Effector memory CD8-positive, alpha-beta T cell (primary cell): Measurements from ENCODE around the gene HERC3.

Experiments
- ATAC-seq: fragments of 150-1000 bp; cut with Tn5 transposase; replicated peaks from 2 replicates; pipeline ENCODE4 v1.10.0; 2021; ENCODE audit warnings: mild to moderate bottlenecking, moderate library complexity
- DNase-seq, 3 experiments: peaks; one replicate each; pipeline ENCODE4 v3.0.0; 2021
- H3K27ac Mint-ChIP-seq, 2 donors: one replicate each; pipeline ENCODE4 v1.8.0; 2022; ENCODE audit warnings: mild to moderate bottlenecking in 2 of 2, mixed read lengths in 2 of 2, moderate library complexity in 2 of 2
- H3K27me3 Mint-ChIP-seq, 2 donors: one replicate each; pipeline ENCODE4 v1.8.0; 2022; ENCODE audit warnings: mixed read lengths in 2 of 2
- H3K36me3 Mint-ChIP-seq: one replicate; pipeline ENCODE4 v1.8.0; 2022; ENCODE audit warnings: mild to moderate bottlenecking, moderate library complexity, mixed read lengths; ENCODE audit not compliant: insufficient read depth
- H3K4me1 Mint-ChIP-seq, 2 donors: one replicate each; pipeline ENCODE4 v1.8.0; 2022; ENCODE audit warnings: low read depth in 2 of 2, mixed read lengths in 2 of 2
- H3K4me3 Mint-ChIP-seq, 2 donors: one replicate each; pipeline ENCODE4 v1.8.0; 2022; ENCODE audit warnings: mild to moderate bottlenecking in 2 of 2, mixed read lengths in 2 of 2, moderate library complexity in 2 of 2
- H3K9me3 Mint-ChIP-seq, 2 donors: one replicate each; pipeline ENCODE4 v1.8.0; 2022; ENCODE audit warnings: mixed read lengths in 2 of 2

The HERC3 gene

GRCh38 chr4:88614058-88614457, 21.8 kb downstream of the HERC3 start:
- H3K27me3 Mint-ChIP-seq, result no peaks in the 10 kb centered on the region
- peak overlapping the region in 1 of 2 donors; percentile 72 for H3K4me3 Mint-ChIP-seq
- no peaks in the 10 kb centered on the region for H3K9me3 Mint-ChIP-seq
- peaks cover 43 to 66% of the 10 kb centered on the region in 2 donors for H3K4me1 Mint-ChIP-seq
- no peak for ATAC-seq
- peaks cover 20% of the 10 kb centered on the region for H3K36me3 Mint-ChIP-seq
- DNase-seq, result no peak
- peak overlapping the region; percentile 93 for H3K27ac Mint-ChIP-seq

GRCh38 chr4:88616275-88617150, 24.2 kb downstream of the HERC3 start:
- Mint-ChIP-seq H3K9me3 (no peaks in the 10 kb centered on the region), H3K27me3 (no peaks in the 10 kb centered on the region), H3K27ac (no peak overlapping the region), H3K4me3 (no peak overlapping the region), H3K36me3 (peaks cover 12% of the 10 kb centered on the region), H3K4me1 (peaks cover 35 to 67% of the 10 kb centered on the region in 2 donors)
- DNase-seq (no peak), ATAC-seq (no peak)

- Mint-ChIP-seq H3K4me1 (peaks cover 26 to 56% of the 10 kb centered on the region in 2 donors), H3K27ac (no peak overlapping the region), H3K9me3 (peaks cover 0 to 8% of the 10 kb centered on the region in 2 donors), H3K36me3 (peaks cover 5% of the 10 kb centered on the region), H3K4me3 (no peak overlapping the region), H3K27me3 (no peaks in the 10 kb centered on the region)
- no peak for DNase-seq
- no peak for ATAC-seq
Observed at GRCh38 chr4:88618782-88619485, 26.7 kb downstream of the HERC3 start.

GRCh38 chr4:88619971-88620370, 27.7 kb downstream of the HERC3 start:
- no peaks in the 10 kb centered on the region for H3K27me3 Mint-ChIP-seq
- H3K36me3 Mint-ChIP-seq, result peaks cover 5% of the 10 kb centered on the region
- no peak for DNase-seq
- peaks cover 0 to 10% of the 10 kb centered on the region in 2 donors for H3K9me3 Mint-ChIP-seq
- no peak for ATAC-seq
- H3K4me3 Mint-ChIP-seq, result no peak overlapping the region
- H3K27ac Mint-ChIP-seq, result no peak overlapping the region
- peaks cover 21 to 58% of the 10 kb centered on the region in 2 donors for H3K4me1 Mint-ChIP-seq

- peaks cover 0 to 10% of the 10 kb centered on the region in 2 donors for H3K9me3 Mint-ChIP-seq
- ATAC-seq (no peak), DNase-seq (no peak)
- peaks cover 17 to 54% of the 10 kb centered on the region in 2 donors for H3K4me1 Mint-ChIP-seq
- H3K27me3 Mint-ChIP-seq, result no peaks in the 10 kb centered on the region
- H3K36me3 Mint-ChIP-seq, result peaks cover 3% of the 10 kb centered on the region
- H3K27ac Mint-ChIP-seq, result peak overlapping the region in 1 of 2 donors; percentile 5
- H3K4me3 Mint-ChIP-seq, result no peak overlapping the region
Observed at GRCh38 chr4:88621763-88622327, 29.6 kb downstream of the HERC3 start.

GRCh38 chr4:88623097-88623496, 30.8 kb downstream of the HERC3 start:
- H3K4me1 Mint-ChIP-seq, result peaks cover 13 to 48% of the 10 kb centered on the region in 2 donors
- no peaks in the 10 kb centered on the region for H3K36me3 Mint-ChIP-seq
- H3K9me3 Mint-ChIP-seq, result peaks cover 0 to 10% of the 10 kb centered on the region in 2 donors
- DNase-seq, result no peak
- no peak overlapping the region for H3K4me3 Mint-ChIP-seq
- H3K27me3 Mint-ChIP-seq, result no peaks in the 10 kb centered on the region
- no peak for ATAC-seq
- H3K27ac Mint-ChIP-seq, result no peak overlapping the region

GRCh38 chr4:88628746-88629145, 36.5 kb downstream of the HERC3 start:
- no peak overlapping the region for H3K27ac Mint-ChIP-seq
- H3K4me3 Mint-ChIP-seq, result no peak overlapping the region
- H3K36me3 Mint-ChIP-seq, result no peaks in the 10 kb centered on the region
- peaks cover 2 to 13% of the 10 kb centered on the region in 2 donors for H3K9me3 Mint-ChIP-seq
- peaks cover 2 to 42% of the 10 kb centered on the region in 2 donors for H3K4me1 Mint-ChIP-seq
- no peak for ATAC-seq
- H3K27me3 Mint-ChIP-seq, result no peaks in the 10 kb centered on the region
- DNase-seq, result no peak

GRCh38 chr4:88629826-88630225, 37.5 kb downstream of the HERC3 start:
- peak overlapping the region in 1 of 2 donors; percentile 58 for H3K27ac Mint-ChIP-seq
- H3K36me3 Mint-ChIP-seq, result peaks cover under 1% of the 10 kb centered on the region
- H3K9me3 Mint-ChIP-seq, result peaks cover 2 to 8% of the 10 kb centered on the region in 2 donors
- peaks cover 4 to 32% of the 10 kb centered on the region in 2 donors for H3K4me1 Mint-ChIP-seq
- no peak for DNase-seq
- H3K27me3 Mint-ChIP-seq, result no peaks in the 10 kb centered on the region
- ATAC-seq, result no peak
- no peak overlapping the region for H3K4me3 Mint-ChIP-seq

GRCh38 chr4:88630756-88631155, 38.5 kb downstream of the HERC3 start:
- no peaks in the 10 kb centered on the region for H3K27me3 Mint-ChIP-seq
- no peak overlapping the region for H3K27ac Mint-ChIP-seq
- H3K9me3 Mint-ChIP-seq, result peaks cover 2 to 8% of the 10 kb centered on the region in 2 donors
- ATAC-seq (no peak), DNase-seq (no peak)
- H3K4me3 Mint-ChIP-seq, result no peak overlapping the region
- peaks cover 5% of the 10 kb centered on the region for H3K36me3 Mint-ChIP-seq
- H3K4me1 Mint-ChIP-seq, result peaks cover 4 to 29% of the 10 kb centered on the region in 2 donors

- H3K27me3 Mint-ChIP-seq, result no peaks in the 10 kb centered on the region
- no peak for DNase-seq
- H3K4me3 Mint-ChIP-seq, result no peak overlapping the region
- peaks cover 0 to 2% of the 10 kb centered on the region in 2 donors for H3K9me3 Mint-ChIP-seq
- peaks cover 7% of the 10 kb centered on the region for H3K36me3 Mint-ChIP-seq
- H3K4me1 Mint-ChIP-seq, result peaks cover 16 to 46% of the 10 kb centered on the region in 2 donors
- peak overlapping the region in 1 of 2 donors; percentile 32 for H3K27ac Mint-ChIP-seq
- ATAC-seq, result no peak
Observed at GRCh38 chr4:88643932-88644331, 51.7 kb downstream of the HERC3 start.

GRCh38 chr4:88645994-88646393, 53.7 kb downstream of the HERC3 start:
- peaks cover 15 to 46% of the 10 kb centered on the region in 2 donors for H3K4me1 Mint-ChIP-seq
- peak overlapping the region in 1 of 2 donors; percentile 24 for H3K27ac Mint-ChIP-seq
- no peak for DNase-seq
- H3K4me3 Mint-ChIP-seq, result no peak overlapping the region
- no peaks in the 10 kb centered on the region for H3K9me3 Mint-ChIP-seq
- no peaks in the 10 kb centered on the region for H3K27me3 Mint-ChIP-seq
- ATAC-seq, result no peak
- peaks cover 7% of the 10 kb centered on the region for H3K36me3 Mint-ChIP-seq

GRCh38 chr4:88646528-88647280, 54.4 kb downstream of the HERC3 start:
- Mint-ChIP-seq H3K27ac (peak overlapping the region; percentile 3 to 24), H3K9me3 (no peaks in the 10 kb centered on the region), H3K4me3 (no peak overlapping the region), H3K36me3 (peaks cover 4% of the 10 kb centered on the region), H3K27me3 (no peaks in the 10 kb centered on the region), H3K4me1 (peaks cover 15 to 41% of the 10 kb centered on the region in 2 donors)
- ATAC-seq (no peak), DNase-seq (no peak)

GRCh38 chr4:88649716-88650115, 57.4 kb downstream of the HERC3 start:
- DNase-seq (no peak), ATAC-seq (no peak)
- Mint-ChIP-seq H3K27me3 (no peaks in the 10 kb centered on the region), H3K27ac (peak overlapping the region in 1 of 2 donors; percentile 35), H3K36me3 (peaks cover 7% of the 10 kb centered on the region), H3K9me3 (no peaks in the 10 kb centered on the region), H3K4me1 (peaks cover 20 to 46% of the 10 kb centered on the region in 2 donors), H3K4me3 (no peak overlapping the region)
